Measurements from ENCODE around the gene ZBTB16.

The ZBTB16 gene

DNA sequence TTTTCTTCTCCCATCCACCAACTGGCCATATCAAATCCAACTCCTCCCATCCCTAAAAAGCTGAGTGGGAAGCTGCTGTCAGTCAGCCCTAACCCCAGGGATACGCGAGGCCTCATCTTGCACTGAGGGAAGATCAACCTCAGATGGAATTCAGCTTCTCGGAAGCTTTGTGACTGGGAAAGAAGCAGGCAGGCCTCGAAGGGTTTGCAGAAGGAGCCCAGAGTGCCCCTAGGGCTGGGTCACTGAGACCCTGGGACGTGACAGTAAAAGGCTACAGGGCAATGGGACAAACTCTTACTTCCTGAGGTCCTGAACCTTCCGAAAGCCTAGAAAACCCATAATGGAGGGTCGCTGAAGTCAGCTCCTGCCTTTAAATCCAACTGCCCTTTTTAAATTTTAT, 202.3 kb downstream of the ZBTB16 start:
- H3K4me3 ChIP-seq (replicated peaks in 1 of 2; ENCODE audit: low read depth in 2 of 2, low read length in 2 of 2) = no peak overlapping the region
- no peak for DNase-seq (ENCODE audit: low read depth in 2 of 2)
- TF ChIP-seq, protein P1, sequence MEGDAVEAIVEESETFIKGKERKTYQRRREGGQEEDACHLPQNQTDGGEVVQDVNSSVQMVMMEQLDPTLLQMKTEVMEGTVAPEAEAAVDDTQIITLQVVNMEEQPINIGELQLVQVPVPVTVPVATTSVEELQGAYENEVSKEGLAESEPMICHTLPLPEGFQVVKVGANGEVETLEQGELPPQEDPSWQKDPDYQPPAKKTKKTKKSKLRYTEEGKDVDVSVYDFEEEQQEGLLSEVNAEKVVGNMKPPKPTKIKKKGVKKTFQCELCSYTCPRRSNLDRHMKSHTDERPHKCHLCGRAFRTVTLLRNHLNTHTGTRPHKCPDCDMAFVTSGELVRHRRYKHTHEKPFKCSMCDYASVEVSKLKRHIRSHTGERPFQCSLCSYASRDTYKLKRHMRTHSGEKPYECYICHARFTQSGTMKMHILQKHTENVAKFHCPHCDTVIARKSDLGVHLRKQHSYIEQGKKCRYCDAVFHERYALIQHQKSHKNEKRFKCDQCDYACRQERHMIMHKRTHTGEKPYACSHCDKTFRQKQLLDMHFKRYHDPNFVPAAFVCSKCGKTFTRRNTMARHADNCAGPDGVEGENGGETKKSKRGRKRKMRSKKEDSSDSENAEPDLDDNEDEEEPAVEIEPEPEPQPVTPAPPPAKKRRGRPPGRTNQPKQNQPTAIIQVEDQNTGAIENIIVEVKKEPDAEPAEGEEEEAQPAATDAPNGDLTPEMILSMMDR (IDR thresholded peaks at IDR 0.05; ENCODE audit: low read depth, low read length) = no peak

DNA sequence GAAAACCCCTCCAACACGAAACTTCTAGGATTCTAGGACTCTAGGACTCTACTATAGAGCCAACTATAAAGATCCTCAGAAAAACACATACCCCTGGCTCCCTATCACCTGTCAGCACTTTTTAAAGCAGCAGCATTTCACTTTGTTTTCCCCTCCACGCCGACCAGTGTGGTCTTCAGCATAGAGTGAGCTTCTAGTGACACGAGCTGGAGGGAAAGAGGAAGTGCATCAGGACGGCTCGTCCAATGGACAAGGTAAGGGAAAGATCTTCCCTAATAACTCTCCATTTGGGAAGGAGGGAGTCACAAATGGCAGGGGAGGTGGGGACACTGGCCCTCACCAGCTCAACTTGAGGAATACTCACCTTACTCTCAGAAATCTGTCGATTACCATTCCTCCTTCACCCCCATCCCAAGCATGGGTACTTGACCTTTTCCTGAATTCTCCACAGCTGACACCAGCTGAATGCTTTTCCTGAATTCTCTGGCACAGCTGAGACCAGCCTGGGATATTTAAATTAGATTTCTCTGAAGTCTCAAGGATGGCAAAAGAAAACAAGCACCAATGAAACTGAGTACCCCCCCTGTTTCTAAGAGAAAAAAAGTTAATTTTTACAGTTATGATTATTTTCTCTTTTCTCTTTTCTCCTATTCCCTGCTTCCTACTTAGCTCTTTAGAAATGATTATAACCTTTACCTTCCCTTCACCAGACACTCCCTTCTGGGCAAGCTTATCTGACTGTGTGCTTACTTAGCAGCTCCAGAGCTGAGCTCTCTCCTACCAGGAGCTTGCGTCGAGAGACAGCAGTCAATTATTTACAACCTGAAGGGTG, 203.4 kb downstream of the ZBTB16 start:
- TF ChIP-seq, protein P1 (IDR thresholded peaks at IDR 0.05; ENCODE audit: low read depth, low read length) = peak; percentile 69
- DNase-seq (ENCODE audit: low read depth in 2 of 2) = peak; percentile 67 to 82
- no peak overlapping the region for H3K4me3 ChIP-seq (replicated peaks in 1 of 2; ENCODE audit: low read depth in 2 of 2, low read length in 2 of 2)

DNA sequence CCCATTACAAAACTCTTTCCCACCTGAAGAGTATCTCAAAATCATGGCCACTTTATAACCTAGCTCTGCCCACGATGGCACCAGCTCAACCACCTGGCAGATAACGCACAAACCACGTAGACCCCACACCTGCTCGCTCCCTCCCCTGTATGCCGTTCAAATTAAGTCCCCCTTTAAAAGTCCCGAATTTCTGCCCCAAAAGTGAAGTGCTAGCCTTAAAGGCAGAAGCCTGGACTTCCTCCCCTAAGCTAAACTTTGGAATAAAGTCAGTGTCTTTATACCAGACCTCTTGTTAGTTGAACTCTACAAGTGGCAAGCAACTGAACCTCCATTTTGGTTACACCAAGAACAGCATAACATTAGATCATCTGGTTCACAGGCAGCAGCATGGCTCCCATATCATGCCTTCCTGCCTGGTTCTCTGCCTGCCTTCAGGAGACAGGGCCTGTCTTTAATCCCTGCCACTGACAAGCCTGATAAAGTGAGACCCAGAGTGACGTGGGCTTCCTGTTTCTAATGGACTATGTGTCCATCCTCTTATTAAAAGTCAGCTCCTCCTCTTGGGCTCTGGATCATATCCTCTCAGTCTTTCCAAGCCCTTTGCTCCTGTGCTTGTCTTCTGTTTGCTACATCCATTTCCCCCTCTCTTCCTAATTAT, 204.1 kb downstream of the ZBTB16 start:
- DNase-seq (ENCODE audit: low read depth in 2 of 2) = peak in 1 of 2 donors; percentile 42
- TF ChIP-seq, protein P1 (IDR thresholded peaks at IDR 0.05; ENCODE audit: low read depth, low read length) = no peak
- H3K4me3 ChIP-seq (replicated peaks in 1 of 2; ENCODE audit: low read depth in 2 of 2, low read length in 2 of 2) = no peak overlapping the region

DNA sequence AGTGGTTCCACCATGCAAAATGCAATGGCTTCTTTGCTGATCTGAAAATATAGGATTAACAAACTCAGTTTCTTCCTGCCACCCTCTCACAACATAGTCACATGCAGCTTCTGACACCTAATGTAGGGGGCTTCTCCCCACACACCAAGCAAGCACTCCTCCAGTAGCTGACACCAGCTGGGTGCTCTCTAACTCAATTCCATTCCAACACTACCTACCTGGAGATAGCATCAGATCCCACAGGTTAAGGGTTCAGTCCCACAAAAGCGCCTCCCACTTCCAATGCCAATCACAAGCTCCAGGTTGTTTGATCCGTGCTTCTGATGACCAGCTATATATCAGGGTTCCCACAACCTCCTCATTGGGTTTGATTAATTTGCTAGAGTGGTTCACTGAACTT, 204.9 kb downstream of the ZBTB16 start:
- DNase-seq (ENCODE audit: low read depth in 2 of 2) = no peak
- no peak overlapping the region for H3K4me3 ChIP-seq (replicated peaks in 1 of 2; ENCODE audit: low read depth in 2 of 2, low read length in 2 of 2)
- TF ChIP-seq, protein P1 (IDR thresholded peaks at IDR 0.05; ENCODE audit: low read depth, low read length) = no peak

DNA sequence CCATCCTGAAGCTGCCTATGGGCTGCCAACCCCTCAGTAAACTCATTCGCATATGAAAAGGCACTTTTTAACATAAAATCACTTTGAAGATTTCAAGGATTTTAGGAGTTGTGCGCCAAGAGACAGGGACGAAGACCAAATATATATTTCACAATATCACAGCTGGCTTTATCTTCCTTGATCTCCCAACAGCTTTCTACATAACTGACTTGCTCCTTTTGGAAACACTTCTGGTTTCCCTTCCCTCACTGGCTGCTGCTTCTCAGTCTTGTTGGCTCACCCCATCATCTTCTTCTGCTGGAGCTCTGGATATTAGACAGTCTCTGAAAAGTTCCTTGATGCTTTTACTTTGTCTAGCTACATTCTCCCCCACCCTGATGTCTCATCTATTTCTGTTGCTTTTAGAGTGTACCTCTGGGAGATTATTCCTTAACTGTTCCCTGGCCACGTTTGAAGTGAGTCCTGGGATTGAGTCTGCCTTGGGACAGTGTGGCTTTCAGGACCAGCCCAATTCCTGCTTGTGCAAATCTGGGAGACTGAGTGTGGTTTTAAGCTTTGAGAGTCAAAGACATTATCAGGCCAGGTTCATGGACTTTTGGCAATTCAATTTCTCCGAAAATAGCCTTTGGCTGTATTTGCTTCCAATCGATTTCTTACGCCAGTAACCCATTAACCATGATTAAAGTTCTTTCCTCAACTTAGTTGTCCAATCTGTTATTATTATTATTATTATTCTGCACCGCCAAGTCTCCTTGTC, 205.8 kb downstream of the ZBTB16 start:
- TF ChIP-seq, protein P1 (IDR thresholded peaks at IDR 0.05; ENCODE audit: low read depth, low read length) = no peak
- H3K4me3 ChIP-seq (replicated peaks in 1 of 2; ENCODE audit: low read depth in 2 of 2, low read length in 2 of 2) = no peak overlapping the region
- DNase-seq (ENCODE audit: low read depth in 2 of 2) = no peak

DNA sequence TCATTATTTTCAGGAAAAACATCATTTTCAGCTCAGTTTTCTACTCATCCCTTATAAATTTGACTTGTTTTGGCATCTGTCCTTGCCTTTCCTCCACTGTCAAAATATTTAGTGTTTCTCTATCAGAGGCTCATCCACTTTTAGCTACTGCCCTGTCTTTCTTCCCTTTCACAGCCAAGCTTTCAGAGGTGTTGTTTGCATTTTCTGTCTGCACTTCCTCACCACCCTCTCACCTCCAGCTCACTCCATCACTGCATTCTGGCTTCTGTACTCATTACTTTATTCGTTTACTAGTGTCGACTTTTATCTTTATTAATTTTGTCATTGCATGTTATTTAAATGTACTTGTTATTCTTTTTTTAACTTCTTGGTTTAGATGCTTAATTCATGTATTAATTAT, 210.0 kb downstream of the ZBTB16 start:
- no peak for DNase-seq (ENCODE audit: low read depth in 2 of 2)
- TF ChIP-seq, protein P1 (IDR thresholded peaks at IDR 0.05; ENCODE audit: low read depth, low read length) = no peak
- no peak overlapping the region for H3K4me3 ChIP-seq (replicated peaks in 1 of 2; ENCODE audit: low read depth in 2 of 2, low read length in 2 of 2)

All from cardiac fibroblast (primary cell).